ENCODE data around the gene FOXO3.
"Not testable (repeated sequence)": the region's sequence is repeated elsewhere in the genome, so short reads cannot be mapped to it uniquely, and the experiment has no call there.

Gene FOXO3

GRCh38 chr6:108665495-108666196 is 104.9 kb downstream of the FOXO3 start:
- H3K27me3 Mint-ChIP-seq: no peaks in the 10 kb centered on the region
- no peaks in the 10 kb centered on the region for H3K9me3 Mint-ChIP-seq
- intact Hi-C loops (cut with micrococcal nuclease): no loop called here
- no peak overlapping the region for H3K4me3 Mint-ChIP-seq
- peaks cover 11% of the 10 kb centered on the region for H3K4me1 Mint-ChIP-seq (ENCODE audit: low read depth)
- H3K27ac Mint-ChIP-seq: no peak overlapping the region
- H3K36me3 Mint-ChIP-seq (ENCODE audit: low read depth): peaks cover 39% of the 10 kb centered on the region

DNA sequence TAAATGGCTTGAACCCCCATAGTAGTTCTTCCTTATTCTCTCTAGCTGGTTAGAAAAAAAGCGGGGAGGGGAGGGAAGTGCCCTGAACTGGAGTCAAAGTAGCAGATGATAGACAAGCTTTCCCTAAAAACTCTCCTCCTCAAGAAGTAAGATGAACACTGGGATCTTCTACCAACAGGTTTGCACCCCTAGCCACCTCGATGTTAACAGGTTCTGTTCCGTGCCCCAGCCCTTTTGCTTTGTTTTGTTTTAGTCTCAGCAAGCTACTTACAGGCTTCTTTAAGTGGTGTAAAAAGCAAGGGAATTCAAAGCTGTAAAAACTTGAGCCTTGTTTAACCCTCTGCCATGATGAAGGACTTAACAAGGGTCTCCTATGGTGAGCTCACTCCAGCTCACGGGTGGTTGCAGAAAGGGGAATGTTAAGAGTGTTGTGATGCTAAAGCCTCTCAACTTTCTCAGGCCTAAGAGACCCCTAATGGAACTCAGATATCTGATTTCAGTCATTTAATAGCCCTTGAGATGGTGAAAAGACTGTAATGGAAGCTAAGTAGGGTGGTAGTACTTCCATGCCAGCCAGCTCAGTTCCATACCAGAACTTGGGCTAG is 106.0 kb downstream of the FOXO3 start:
- H3K36me3 Mint-ChIP-seq (ENCODE audit: low read depth): peaks cover 39% of the 10 kb centered on the region
- no peak overlapping the region for H3K27ac Mint-ChIP-seq
- H3K4me1 Mint-ChIP-seq (ENCODE audit: low read depth): peaks cover 14% of the 10 kb centered on the region
- H3K9me3 Mint-ChIP-seq: no peaks in the 10 kb centered on the region
- H3K4me3 Mint-ChIP-seq: no peak overlapping the region
- no peaks in the 10 kb centered on the region for H3K27me3 Mint-ChIP-seq
- intact Hi-C loops (cut with micrococcal nuclease): no loop called here

- no peaks in the 10 kb centered on the region for H3K9me3 Mint-ChIP-seq
- intact Hi-C loops (cut with micrococcal nuclease): no loop called here
Observed at GRCh38 chr6:108667993-108668392, 107.3 kb downstream of the FOXO3 start.

GRCh38 chr6:108669673-108670072 is 109.0 kb downstream of the FOXO3 start:
- Mint-ChIP-seq H3K4me3 (no peak overlapping the region), H3K9me3 (no peaks in the 10 kb centered on the region), H3K27me3 (no peaks in the 10 kb centered on the region), H3K36me3 (ENCODE audit: low read depth) (peaks cover 24% of the 10 kb centered on the region), H3K27ac (no peak overlapping the region), H3K4me1 (ENCODE audit: low read depth) (peaks cover 34% of the 10 kb centered on the region)
- intact Hi-C loops (cut with micrococcal nuclease): no loop called here

More at GRCh38 chr6:108667993-108668392, 107.3 kb downstream of the FOXO3 start:
- H3K27ac Mint-ChIP-seq: no peak overlapping the region
- peaks cover 18% of the 10 kb centered on the region for H3K4me1 Mint-ChIP-seq (ENCODE audit: low read depth)
- H3K4me3 Mint-ChIP-seq: no peak overlapping the region
- no peaks in the 10 kb centered on the region for H3K27me3 Mint-ChIP-seq
- H3K36me3 Mint-ChIP-seq (ENCODE audit: low read depth): peaks cover 39% of the 10 kb centered on the region

DNA sequence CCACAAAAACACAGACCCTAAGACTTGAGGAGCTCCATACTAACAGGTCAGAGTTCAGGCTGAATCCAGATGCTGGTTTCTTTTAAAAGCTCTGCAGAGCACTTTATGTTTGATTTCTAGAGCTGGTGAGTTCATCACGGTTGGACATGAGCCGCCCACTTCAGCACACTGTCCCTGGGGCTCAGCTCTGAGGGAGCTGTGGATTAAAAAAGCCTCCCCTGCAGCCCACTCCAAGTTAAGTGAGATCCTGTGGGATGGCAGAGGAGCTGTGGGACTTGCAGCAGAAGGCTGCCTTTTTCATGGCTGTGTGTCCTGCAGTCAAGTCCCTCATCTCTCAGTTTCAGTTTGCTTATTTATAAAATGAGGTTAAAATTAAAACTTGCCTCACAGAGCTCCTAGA is 110.5 kb downstream of the FOXO3 start:
- H3K4me3 Mint-ChIP-seq: no peak overlapping the region
- H3K36me3 Mint-ChIP-seq (ENCODE audit: low read depth): peaks cover 10% of the 10 kb centered on the region
- peaks cover 43% of the 10 kb centered on the region for H3K4me1 Mint-ChIP-seq (ENCODE audit: low read depth)
- intact Hi-C loops (cut with micrococcal nuclease): no loop called here
- H3K27me3 Mint-ChIP-seq: no peaks in the 10 kb centered on the region
- no peak overlapping the region for H3K27ac Mint-ChIP-seq
- H3K9me3 Mint-ChIP-seq: no peaks in the 10 kb centered on the region

- Mint-ChIP-seq H3K9me3 (no peaks in the 10 kb centered on the region), H3K27ac (no peak overlapping the region), H3K27me3 (no peaks in the 10 kb centered on the region), H3K4me1 (ENCODE audit: low read depth) (peaks cover 43% of the 10 kb centered on the region), H3K4me3 (no peak overlapping the region), H3K36me3 (ENCODE audit: low read depth) (peaks cover 10% of the 10 kb centered on the region)
- intact Hi-C loops (cut with micrococcal nuclease): no loop called here
Observed at GRCh38 chr6:108671790-108672189, 111.1 kb downstream of the FOXO3 start.

GRCh38 chr6:108672641-108673040 is 111.9 kb downstream of the FOXO3 start:
- H3K27ac Mint-ChIP-seq: peak overlapping the region; percentile 8
- H3K4me1 Mint-ChIP-seq (ENCODE audit: low read depth): peaks cover 43% of the 10 kb centered on the region
- no peaks in the 10 kb centered on the region for H3K27me3 Mint-ChIP-seq
- no peaks in the 10 kb centered on the region for H3K9me3 Mint-ChIP-seq
- H3K36me3 Mint-ChIP-seq (ENCODE audit: low read depth): peaks cover 10% of the 10 kb centered on the region
- H3K4me3 Mint-ChIP-seq: no peak overlapping the region
- intact Hi-C loops (cut with micrococcal nuclease): no loop called here

- H3K4me3 Mint-ChIP-seq: no peak overlapping the region
- intact Hi-C loops (cut with micrococcal nuclease): no loop called here
- no peak overlapping the region for H3K27ac Mint-ChIP-seq
- peaks cover 43% of the 10 kb centered on the region for H3K4me1 Mint-ChIP-seq (ENCODE audit: low read depth)
- H3K27me3 Mint-ChIP-seq: no peaks in the 10 kb centered on the region
- H3K36me3 Mint-ChIP-seq (ENCODE audit: low read depth): peaks cover 7% of the 10 kb centered on the region
- no peaks in the 10 kb centered on the region for H3K9me3 Mint-ChIP-seq
Observed at GRCh38 chr6:108673153-108673552, 112.4 kb downstream of the FOXO3 start.

- Mint-ChIP-seq H3K27me3 (no peaks in the 10 kb centered on the region), H3K4me3 (no peak overlapping the region), H3K9me3 (no peaks in the 10 kb centered on the region), H3K27ac (no peak overlapping the region), H3K4me1 (ENCODE audit: low read depth) (peaks cover 43% of the 10 kb centered on the region), H3K36me3 (ENCODE audit: low read depth) (peaks cover 2% of the 10 kb centered on the region)
- intact Hi-C loops (cut with micrococcal nuclease): no loop called here
Observed at GRCh38 chr6:108673602-108674001, 112.9 kb downstream of the FOXO3 start.

DNA sequence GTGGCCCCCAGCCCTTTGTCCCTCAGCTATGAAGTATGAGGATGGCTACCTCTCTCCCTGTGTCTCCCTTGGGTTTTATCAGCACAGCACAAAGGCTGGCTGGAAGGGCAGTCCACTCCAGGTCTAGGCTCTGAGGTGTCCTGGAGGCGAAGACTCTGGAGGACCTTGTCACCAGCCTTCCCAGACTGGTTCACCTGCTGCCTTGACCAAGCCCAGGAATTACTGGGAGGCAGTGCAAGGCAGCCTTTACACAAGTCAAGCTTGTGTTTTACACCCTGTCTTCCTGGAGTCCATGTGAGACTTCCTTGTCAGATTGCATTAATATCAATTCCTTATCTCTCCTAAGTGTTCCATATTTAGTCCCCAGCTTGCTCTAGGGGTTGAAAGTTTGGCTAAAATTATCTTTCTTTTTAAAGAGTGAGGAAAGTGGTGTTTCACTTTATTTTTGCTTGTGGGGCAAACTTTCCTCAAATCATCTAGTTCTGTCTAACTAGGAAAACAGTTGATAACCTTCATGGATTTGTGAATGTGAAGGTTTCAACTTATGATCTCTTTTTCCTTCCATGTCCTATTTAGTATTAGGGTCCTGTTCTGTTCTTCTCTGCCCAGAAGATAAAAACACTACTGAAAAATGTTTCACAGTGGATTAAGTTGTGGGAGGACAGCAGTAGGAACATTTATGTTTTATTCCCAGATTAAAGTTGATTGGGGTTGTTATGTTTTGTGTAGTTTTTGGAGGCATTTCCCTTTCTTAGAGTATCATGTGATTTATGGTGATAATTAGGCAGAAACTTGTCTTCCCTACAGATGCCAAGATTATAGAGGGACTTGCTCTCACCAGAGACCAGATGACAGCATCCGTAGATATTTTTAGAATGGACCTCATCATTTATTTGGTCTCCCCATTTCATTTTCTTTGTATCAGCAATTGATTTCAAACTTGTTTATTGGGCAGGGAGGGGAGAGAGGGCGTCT is 114.8 kb downstream of the FOXO3 start:
- intact Hi-C loops (cut with micrococcal nuclease): no loop called here
- Mint-ChIP-seq H3K4me3 (no peak overlapping the region), H3K27ac (no peak overlapping the region), H3K36me3 (ENCODE audit: low read depth) (peaks cover 15% of the 10 kb centered on the region), H3K4me1 (ENCODE audit: low read depth) (peaks cover 43% of the 10 kb centered on the region), H3K9me3 (no peaks in the 10 kb centered on the region), H3K27me3 (no peaks in the 10 kb centered on the region)

- Mint-ChIP-seq H3K27ac (no peak overlapping the region), H3K36me3 (ENCODE audit: low read depth) (peaks cover 19% of the 10 kb centered on the region), H3K27me3 (no peaks in the 10 kb centered on the region), H3K4me3 (no peak overlapping the region), H3K4me1 (ENCODE audit: low read depth) (peaks cover 37% of the 10 kb centered on the region), H3K9me3 (no peaks in the 10 kb centered on the region)
- intact Hi-C loops (cut with micrococcal nuclease): no loop called here
Observed at GRCh38 chr6:108676555-108676954, 115.8 kb downstream of the FOXO3 start.

GRCh38 chr6:108677357-108677756 is 116.6 kb downstream of the FOXO3 start:
- Mint-ChIP-seq H3K36me3 (ENCODE audit: low read depth) (peaks cover 19% of the 10 kb centered on the region), H3K4me3 (no peak overlapping the region), H3K27me3 (no peaks in the 10 kb centered on the region), H3K4me1 (ENCODE audit: low read depth) (peaks cover 31% of the 10 kb centered on the region), H3K9me3 (no peaks in the 10 kb centered on the region), H3K27ac (no peak overlapping the region)
- intact Hi-C loops (cut with micrococcal nuclease): no loop called here

DNA sequence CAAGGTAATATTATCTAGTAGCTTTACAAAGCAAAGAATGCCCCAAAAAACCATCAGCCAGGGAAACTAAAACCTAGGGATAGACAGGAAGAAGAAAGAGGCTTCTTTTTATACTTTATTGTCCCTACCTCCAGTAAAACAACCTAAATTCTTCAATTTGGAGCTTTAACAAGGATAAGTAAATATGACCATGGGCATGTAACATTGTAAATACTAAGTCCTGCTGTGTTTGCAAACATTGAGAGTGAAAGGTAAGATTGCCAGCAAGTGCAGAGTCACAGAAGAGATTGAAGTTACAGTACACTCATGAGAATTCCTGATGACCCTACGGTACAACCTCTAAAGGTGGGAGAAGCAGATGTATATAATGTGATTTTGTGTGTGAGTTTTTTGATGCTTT is 117.2 kb downstream of the FOXO3 start:
- no peak overlapping the region for H3K27ac Mint-ChIP-seq
- H3K4me1 Mint-ChIP-seq (ENCODE audit: low read depth): peaks cover 26% of the 10 kb centered on the region
- H3K27me3 Mint-ChIP-seq: no peaks in the 10 kb centered on the region
- no peaks in the 10 kb centered on the region for H3K9me3 Mint-ChIP-seq
- H3K4me3 Mint-ChIP-seq: no peak overlapping the region
- intact Hi-C loops (cut with micrococcal nuclease): no loop called here
- H3K36me3 Mint-ChIP-seq (ENCODE audit: low read depth): peaks cover 19% of the 10 kb centered on the region

- H3K9me3 Mint-ChIP-seq; H3K4me3 Mint-ChIP-seq; H3K4me1 Mint-ChIP-seq (ENCODE audit: low read depth); intact Hi-C loops (cut with micrococcal nuclease); H3K27ac Mint-ChIP-seq; H3K27me3 Mint-ChIP-seq: not testable (repeated sequence)
- H3K36me3 Mint-ChIP-seq (ENCODE audit: low read depth): peaks cover 19% of the 10 kb centered on the region
Observed at GRCh38 chr6:108680314-108680713, 119.6 kb downstream of the FOXO3 start.

All from dendritic cell treated with granulocyte-macrophage colony-stimulating factor and Interleukin-4, amounts not matched to agents 40 ng/mL and 50 ng/mL, for 4 days (primary cell).